Activated B cell treated with CpG ODN at 0.5 μM for 24 hours (primary cell): ENCODE results near the gene ZNF821. TPM values are rescaled to one million over a fixed set of nuclear protein-coding genes. Genes with fewer than 3 reads are reported as not detected.

ENCODE experiments used
- ATAC-seq: fragments of 200-7000 bp; cut with Tn5 transposase; one replicate; pipeline ENCODE4 v1.10.0; 2021; ENCODE audit warnings: low read depth, mild to moderate bottlenecking, moderate library complexity
- CTCF ChIA-PET: fragments of 350-600 bp; sonication (Branson Sonifier 250); formaldehyde crosslinking; loops from one replicate; lab custom pipeline; 2021; ENCODE audit warnings: antibody characterized with exemption; lab: Charles Lee
- POLR2A ChIA-PET: fragments of 350-600 bp; sonication (Branson Sonifier 250); formaldehyde crosslinking; loops from one replicate; lab custom pipeline; 2021; ENCODE audit warnings: antibody characterized with exemption; lab: Charles Lee
- DNase-seq: peaks from one replicate; pipeline ENCODE4 v3.0.0; 2022
- H3K27ac Mint-ChIP-seq: one replicate; pipeline ENCODE4 v1.8.0; 2020; ENCODE audit warnings: mixed read lengths
- H3K27me3 Mint-ChIP-seq: one replicate; pipeline ENCODE4 v1.8.0; 2021; ENCODE audit warnings: mixed read lengths
- H3K36me3 Mint-ChIP-seq: one replicate; pipeline ENCODE4 v1.8.0; 2021; ENCODE audit warnings: low read depth, mixed read lengths
- H3K4me1 Mint-ChIP-seq: one replicate; pipeline ENCODE4 v1.8.0; 2021; ENCODE audit warnings: mixed read lengths
- H3K4me3 Mint-ChIP-seq: one replicate; pipeline ENCODE4 v1.8.0; 2020; ENCODE audit warnings: mild to moderate bottlenecking, mixed read lengths
- H3K9me3 Mint-ChIP-seq: one replicate; pipeline ENCODE4 v1.8.0; 2020; ENCODE audit warnings: mixed read lengths
- intact Hi-C: fragments of 100-400 bp; cut with micrococcal nuclease; formaldehyde crosslinking; loops from one replicate; pipeline ENCODE4 v1.15.1; 2024
- total RNA-seq: library from RNA; stranded (reverse); gene quantifications from 2 replicates; pipeline ENCODE4 v1.2.3, GENCODE V29; 2022
- TF ChIP-seq, protein P1 (sequence below): fragments of 200-600 bp; IDR thresholded peaks from one replicate; pipeline ENCODE4 v1.8.0; 2022; ENCODE audit warnings: antibody characterized with exemption, mild to moderate bottlenecking

Gene ZNF821
- total RNA-seq, 1 donor from 2014 or later = 13.6 TPM

GRCh38 chr16:71930013-71930563 lies 46.1 kb upstream of the ZNF821 start:
- POLR2A ChIA-PET = no interaction called here
- Mint-ChIP-seq H3K27ac (no peak overlapping the region), H3K4me1 (peaks cover 5% of the 10 kb centered on the region), H3K9me3 (no peaks in the 10 kb centered on the region), H3K4me3 (no peak overlapping the region), H3K36me3 (peaks cover 77% of the 10 kb centered on the region), H3K27me3 (no peaks in the 10 kb centered on the region)
- ATAC-seq (no peak), DNase-seq (no peak)
- intact Hi-C loops = no loop called here
- TF ChIP-seq, protein P1, sequence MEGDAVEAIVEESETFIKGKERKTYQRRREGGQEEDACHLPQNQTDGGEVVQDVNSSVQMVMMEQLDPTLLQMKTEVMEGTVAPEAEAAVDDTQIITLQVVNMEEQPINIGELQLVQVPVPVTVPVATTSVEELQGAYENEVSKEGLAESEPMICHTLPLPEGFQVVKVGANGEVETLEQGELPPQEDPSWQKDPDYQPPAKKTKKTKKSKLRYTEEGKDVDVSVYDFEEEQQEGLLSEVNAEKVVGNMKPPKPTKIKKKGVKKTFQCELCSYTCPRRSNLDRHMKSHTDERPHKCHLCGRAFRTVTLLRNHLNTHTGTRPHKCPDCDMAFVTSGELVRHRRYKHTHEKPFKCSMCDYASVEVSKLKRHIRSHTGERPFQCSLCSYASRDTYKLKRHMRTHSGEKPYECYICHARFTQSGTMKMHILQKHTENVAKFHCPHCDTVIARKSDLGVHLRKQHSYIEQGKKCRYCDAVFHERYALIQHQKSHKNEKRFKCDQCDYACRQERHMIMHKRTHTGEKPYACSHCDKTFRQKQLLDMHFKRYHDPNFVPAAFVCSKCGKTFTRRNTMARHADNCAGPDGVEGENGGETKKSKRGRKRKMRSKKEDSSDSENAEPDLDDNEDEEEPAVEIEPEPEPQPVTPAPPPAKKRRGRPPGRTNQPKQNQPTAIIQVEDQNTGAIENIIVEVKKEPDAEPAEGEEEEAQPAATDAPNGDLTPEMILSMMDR = no peak
- CTCF ChIA-PET = no interaction called here

DNA sequence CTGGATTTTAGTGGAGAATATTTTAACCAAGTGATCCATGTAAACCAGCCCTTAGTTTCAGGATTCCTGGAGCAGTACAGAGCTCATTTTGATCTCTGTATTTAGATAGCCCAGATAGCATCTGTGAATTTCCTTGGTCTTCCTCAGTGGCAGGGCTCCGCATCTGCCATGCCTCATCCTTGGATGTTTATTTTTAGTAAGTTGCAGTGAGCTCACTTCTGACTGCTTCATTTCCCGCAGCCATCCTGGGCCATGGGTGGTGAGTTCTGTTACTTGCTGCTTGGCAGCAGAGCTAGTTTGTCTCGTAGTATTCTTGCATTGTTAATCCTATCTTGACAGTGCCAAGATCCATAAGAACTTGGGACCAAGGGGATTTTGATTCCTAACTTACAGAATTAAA lies 45.1 kb upstream of the ZNF821 start:
- ChIA-PET CTCF (interaction anchor here (1.1 to 1.6 kb wide), 2 partner anchors 9 to 32 kb away, joined by 3 to 4 read pairs; no protein-coding TSS in a partner anchor), POLR2A (no interaction called here)
- intact Hi-C loops = no loop called here
- Mint-ChIP-seq H3K4me1 (peaks cover 4% of the 10 kb centered on the region), H3K27me3 (no peaks in the 10 kb centered on the region), H3K9me3 (no peaks in the 10 kb centered on the region), H3K4me3 (no peak overlapping the region), H3K27ac (no peak overlapping the region), H3K36me3 (peaks cover 79% of the 10 kb centered on the region)
- DNase-seq (no peak), ATAC-seq (no peak)
- TF ChIP-seq, protein P1 = no peak

DNA sequence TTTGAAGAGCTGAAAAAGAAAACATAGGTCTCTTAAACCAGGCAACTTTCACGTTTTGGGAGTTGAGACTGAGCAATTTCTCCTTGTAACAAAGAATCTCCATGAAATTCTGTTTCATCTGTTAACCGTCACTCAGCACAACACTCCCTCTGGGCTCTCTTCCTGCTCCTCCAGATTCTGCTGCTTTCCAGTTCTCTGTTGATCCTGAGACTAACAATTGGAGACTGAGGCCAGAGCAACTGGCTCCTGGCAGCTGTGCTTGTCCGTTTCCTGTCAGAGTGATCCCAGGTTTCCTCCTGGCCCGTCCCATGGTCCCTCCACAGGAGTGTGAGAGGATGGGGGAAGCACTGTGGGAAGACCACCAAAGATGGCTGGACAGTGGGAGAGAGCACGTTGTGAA lies 43.8 kb upstream of the ZNF821 start:
- H3K9me3 Mint-ChIP-seq = no peaks in the 10 kb centered on the region
- CTCF ChIA-PET = interaction anchor here (1.6 kb wide), 1 partner anchor 34 kb away, joined by 4 read pairs; no protein-coding TSS in a partner anchor
- intact Hi-C loops = no loop called here
- peaks cover 83% of the 10 kb centered on the region for H3K36me3 Mint-ChIP-seq
- DNase-seq (no peak), ATAC-seq (no peak)
- H3K27me3 Mint-ChIP-seq = no peaks in the 10 kb centered on the region
- POLR2A ChIA-PET = no interaction called here
- peaks cover 4% of the 10 kb centered on the region for H3K4me1 Mint-ChIP-seq
- H3K4me3 Mint-ChIP-seq = no peak overlapping the region
- no peak overlapping the region for H3K27ac Mint-ChIP-seq
- TF ChIP-seq, protein P1 = no peak

DNA sequence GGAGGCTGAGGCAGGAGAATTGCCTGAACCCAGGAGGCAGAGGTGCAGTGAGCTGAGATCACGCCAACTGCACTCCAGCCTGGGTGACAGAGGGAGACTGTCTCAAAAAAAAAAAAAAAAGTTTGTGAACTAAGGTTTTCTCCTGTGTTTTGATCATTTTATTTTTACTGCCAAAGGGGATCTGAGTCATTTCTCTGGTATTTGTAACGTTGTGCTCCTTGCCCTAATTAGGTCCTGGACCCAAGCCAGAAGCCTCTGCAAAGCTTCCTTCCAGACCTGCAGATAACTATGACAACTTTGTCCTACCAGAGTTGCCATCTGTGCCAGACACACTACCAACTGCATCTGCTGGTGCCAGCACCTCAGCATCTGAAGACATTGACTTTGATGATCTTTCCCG lies 43.4 kb upstream of the ZNF821 start:
- TF ChIP-seq, protein P1 = no peak
- Mint-ChIP-seq H3K4me1 (peaks cover 4% of the 10 kb centered on the region), H3K9me3 (no peaks in the 10 kb centered on the region), H3K36me3 (peaks cover 87% of the 10 kb centered on the region), H3K4me3 (no peak overlapping the region), H3K27ac (no peak overlapping the region), H3K27me3 (no peaks in the 10 kb centered on the region)
- DNase-seq (no peak), ATAC-seq (no peak)
- intact Hi-C loops = no loop called here
- CTCF ChIA-PET = no interaction called here
- POLR2A ChIA-PET = no interaction called here

- peaks cover 91% of the 10 kb centered on the region for H3K36me3 Mint-ChIP-seq
- CTCF ChIA-PET = no interaction called here
- POLR2A ChIA-PET = interaction anchor here (0.6 kb wide), 1 partner anchor 130 kb away, joined by 3 read pairs; no protein-coding TSS in a partner anchor
Observed at GRCh38 chr16:71924710-71925109, 40.7 kb upstream of the ZNF821 start.

More at GRCh38 chr16:71924710-71925109, 40.7 kb upstream of the ZNF821 start:
- Mint-ChIP-seq H3K27me3 (no peaks in the 10 kb centered on the region), H3K9me3 (no peaks in the 10 kb centered on the region), H3K4me1 (no peaks in the 10 kb centered on the region), H3K27ac (no peak overlapping the region), H3K4me3 (no peak overlapping the region)
- no peak for DNase-seq
- TF ChIP-seq, protein P1 = no peak
- ATAC-seq = no peak
- intact Hi-C loops = no loop called here
